ENCODE results near the gene ASXL2. TPM values are rescaled to one million over a fixed set of nuclear protein-coding genes. Genes with fewer than 3 reads are reported as not detected.

ASXL2 gene
- polyA plus RNA-seq, 3 donors = 3.6 to 13.4 (median 7.1) TPM

DNA sequence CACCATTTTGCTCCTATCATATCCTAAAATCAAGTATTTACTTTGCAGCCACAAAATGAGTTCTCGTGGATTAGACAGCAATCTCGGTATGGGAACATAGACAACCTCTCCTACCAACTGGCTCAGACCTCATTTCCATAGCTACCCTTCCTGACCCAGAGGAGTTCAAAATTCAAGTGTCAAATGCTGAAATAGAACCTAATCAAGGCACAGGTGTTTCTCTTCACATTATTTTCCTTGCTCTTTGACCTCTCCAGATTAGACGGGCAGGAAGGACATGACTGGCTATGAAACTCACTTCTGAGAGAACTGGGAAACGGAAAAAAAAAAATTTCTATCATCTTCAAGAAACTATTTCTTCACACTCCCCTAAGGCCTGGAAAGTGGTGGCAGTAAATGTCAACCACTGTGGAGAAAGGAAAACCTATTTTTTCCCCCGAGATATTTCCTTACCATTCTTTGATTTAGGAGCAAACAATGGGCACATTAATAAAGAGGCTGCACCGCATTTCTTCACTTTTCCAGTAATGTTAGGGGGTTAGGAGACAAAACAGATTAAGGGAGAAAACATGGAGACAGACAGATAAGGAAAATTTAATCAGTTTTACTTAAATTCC, 141.3 kb downstream of the ASXL2 start:
- intact Hi-C loops (cut with micrococcal nuclease) = no loop called here
- Histone ChIP-seq H3K27me3 (ENCODE audit: control insufficient read depth in 2 of 2, insufficient read depth in 2 of 2, low read length in 2 of 2) (no peaks in the 10 kb centered on the region), H3K79me2 (ENCODE audit: insufficient read depth, low read length) (no peaks in the 10 kb centered on the region), H3K4me3 (replicated peaks in 1 of 3; ENCODE audit: low read depth in 2 of 3, low read length in 3 of 3) (no peak overlapping the region), H3K9ac (ENCODE audit: insufficient read depth, low read length, poor library complexity, severe bottlenecking) (no peak overlapping the region), H3K9me3 (replicated peaks in 1 of 2; ENCODE audit: control insufficient read depth in 1 of 2, insufficient read depth in 1 of 2, low read length in 2 of 2) (no peaks in the 10 kb centered on the region), H3K36me3 (replicated peaks in 1 of 2; ENCODE audit: control insufficient read depth in 1 of 2, insufficient read depth in 2 of 2, low read length in 2 of 2) (peaks cover 3 to 4% of the 10 kb centered on the region in 2 donors), H3K27ac (ENCODE audit: low read depth in 1 of 2, low read length in 2 of 2) (no peak overlapping the region), H4K20me1 (ENCODE audit: insufficient read depth, low read length) (peaks cover 3% of the 10 kb centered on the region), H3K4me2 (replicated peaks; ENCODE audit: extremely low read depth, low read length, poor library complexity, severe bottlenecking) (no peak overlapping the region), H3K4me1 (ENCODE audit: control insufficient read depth in 1 of 2, insufficient read depth in 2 of 2, low read length in 2 of 2) (peaks cover 16 to 17% of the 10 kb centered on the region in 2 donors), H2AFZ (ENCODE audit: insufficient read depth, low read depth, low read length, poor library complexity, severe bottlenecking) (no peak overlapping the region)
- Mint-ChIP-seq H3K27me3 (ENCODE audit: low read depth in 3 of 3) (peaks cover 0 to 3% (median 1%) of the 10 kb centered on the region in 3 donors), H3K4me1 (peaks cover 21% of the 10 kb centered on the region), H3K9me3 (peaks cover 0 to 2% (median 0%) of the 10 kb centered on the region in 7 donors), H3K27ac (no peak overlapping the region), H3K36me3 (peaks cover 17 to 20% of the 10 kb centered on the region in 2 donors), H3K4me3 (no peak overlapping the region)
- no peak for DNase-seq
- 89% methylated on average over 2 of the region's 6 CpGs for WGBS (ENCODE audit: insufficient coverage)
- TF ChIP-seq, protein P1, sequence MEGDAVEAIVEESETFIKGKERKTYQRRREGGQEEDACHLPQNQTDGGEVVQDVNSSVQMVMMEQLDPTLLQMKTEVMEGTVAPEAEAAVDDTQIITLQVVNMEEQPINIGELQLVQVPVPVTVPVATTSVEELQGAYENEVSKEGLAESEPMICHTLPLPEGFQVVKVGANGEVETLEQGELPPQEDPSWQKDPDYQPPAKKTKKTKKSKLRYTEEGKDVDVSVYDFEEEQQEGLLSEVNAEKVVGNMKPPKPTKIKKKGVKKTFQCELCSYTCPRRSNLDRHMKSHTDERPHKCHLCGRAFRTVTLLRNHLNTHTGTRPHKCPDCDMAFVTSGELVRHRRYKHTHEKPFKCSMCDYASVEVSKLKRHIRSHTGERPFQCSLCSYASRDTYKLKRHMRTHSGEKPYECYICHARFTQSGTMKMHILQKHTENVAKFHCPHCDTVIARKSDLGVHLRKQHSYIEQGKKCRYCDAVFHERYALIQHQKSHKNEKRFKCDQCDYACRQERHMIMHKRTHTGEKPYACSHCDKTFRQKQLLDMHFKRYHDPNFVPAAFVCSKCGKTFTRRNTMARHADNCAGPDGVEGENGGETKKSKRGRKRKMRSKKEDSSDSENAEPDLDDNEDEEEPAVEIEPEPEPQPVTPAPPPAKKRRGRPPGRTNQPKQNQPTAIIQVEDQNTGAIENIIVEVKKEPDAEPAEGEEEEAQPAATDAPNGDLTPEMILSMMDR (IDR thresholded peaks at IDR 0.05) = no peak

DNA sequence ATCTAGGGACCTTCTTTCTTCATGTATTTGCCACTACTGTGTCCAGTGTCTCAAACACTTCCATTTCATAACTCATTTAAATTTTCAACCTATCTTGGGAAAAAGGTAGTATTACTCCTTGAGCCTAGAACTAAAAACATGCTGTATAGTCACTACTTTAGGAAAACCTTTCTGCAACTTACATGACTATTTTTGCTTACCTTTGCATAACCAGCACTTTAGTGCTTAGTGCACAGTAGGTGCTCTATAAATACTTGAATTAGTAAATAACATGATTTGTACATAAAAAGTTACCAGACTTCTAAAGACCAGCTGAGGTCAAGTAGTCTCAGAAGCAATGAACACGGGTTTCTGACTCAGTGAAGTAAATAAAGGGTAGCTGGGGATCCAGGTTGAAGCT, 142.5 kb downstream of the ASXL2 start:
- Mint-ChIP-seq H3K27ac (no peak overlapping the region), H3K36me3 (peaks cover 13 to 17% of the 10 kb centered on the region in 2 donors)
- intact Hi-C loops (cut with micrococcal nuclease) = no loop called here

More for the DNA sequence above, 142.5 kb downstream of the ASXL2 start:
- no peaks in the 10 kb centered on the region for H3K27me3 ChIP-seq (ENCODE audit: control insufficient read depth in 2 of 2, insufficient read depth in 2 of 2, low read length in 2 of 2)
- no peaks in the 10 kb centered on the region for H3K9me3 ChIP-seq (replicated peaks in 1 of 2; ENCODE audit: control insufficient read depth in 1 of 2, insufficient read depth in 1 of 2, low read length in 2 of 2)
- Mint-ChIP-seq H3K27me3 (ENCODE audit: low read depth in 3 of 3) (peaks cover 0 to 3% (median 1%) of the 10 kb centered on the region in 3 donors), H3K9me3 (peaks cover 0 to 3% (median 0%) of the 10 kb centered on the region in 7 donors), H3K4me1 (peaks cover 10% of the 10 kb centered on the region), H3K4me3 (no peak overlapping the region)
- WGBS (ENCODE audit: insufficient coverage) = no CpG with 5 or more reads among the region's 1 CpG
- H4K20me1 ChIP-seq (ENCODE audit: insufficient read depth, low read length) = no peaks in the 10 kb centered on the region
- H2AFZ ChIP-seq (ENCODE audit: insufficient read depth, low read depth, low read length, poor library complexity, severe bottlenecking) = no peak overlapping the region
- DNase-seq = no peak
- H3K27ac ChIP-seq (ENCODE audit: low read depth in 1 of 2, low read length in 2 of 2) = no peak overlapping the region
- H3K79me2 ChIP-seq (ENCODE audit: insufficient read depth, low read length) = no peaks in the 10 kb centered on the region
- H3K36me3 ChIP-seq (replicated peaks in 1 of 2; ENCODE audit: control insufficient read depth in 1 of 2, insufficient read depth in 2 of 2, low read length in 2 of 2) = no peaks in the 10 kb centered on the region
- no peak overlapping the region for H3K9ac ChIP-seq (ENCODE audit: insufficient read depth, low read length, poor library complexity, severe bottlenecking)
- TF ChIP-seq, protein P1 (IDR thresholded peaks at IDR 0.05) = no peak
- peaks cover 4 to 6% of the 10 kb centered on the region in 2 donors for H3K4me1 ChIP-seq (ENCODE audit: control insufficient read depth in 1 of 2, insufficient read depth in 2 of 2, low read length in 2 of 2)
- H3K4me2 ChIP-seq (replicated peaks; ENCODE audit: extremely low read depth, low read length, poor library complexity, severe bottlenecking) = no peak overlapping the region
- no peak overlapping the region for H3K4me3 ChIP-seq (replicated peaks in 1 of 3; ENCODE audit: low read depth in 2 of 3, low read length in 3 of 3)
